Stimulated activated CD4-positive, alpha-beta T cell treated with anti-CD3 and anti-CD28 coated beads, Interleukin-1b, Interleukin-23, amount 100 ng/mL, for 4 hours (primary cell): ENCODE results near the gene HOXA3.

Experiments used
- DNase-seq, 2 donors: peaks; one replicate each; pipeline ENCODE4 v3.0.0-alpha.2; 2020; ENCODE audit warnings: low read depth in 2 of 2

The HOXA3 gene

DNA sequence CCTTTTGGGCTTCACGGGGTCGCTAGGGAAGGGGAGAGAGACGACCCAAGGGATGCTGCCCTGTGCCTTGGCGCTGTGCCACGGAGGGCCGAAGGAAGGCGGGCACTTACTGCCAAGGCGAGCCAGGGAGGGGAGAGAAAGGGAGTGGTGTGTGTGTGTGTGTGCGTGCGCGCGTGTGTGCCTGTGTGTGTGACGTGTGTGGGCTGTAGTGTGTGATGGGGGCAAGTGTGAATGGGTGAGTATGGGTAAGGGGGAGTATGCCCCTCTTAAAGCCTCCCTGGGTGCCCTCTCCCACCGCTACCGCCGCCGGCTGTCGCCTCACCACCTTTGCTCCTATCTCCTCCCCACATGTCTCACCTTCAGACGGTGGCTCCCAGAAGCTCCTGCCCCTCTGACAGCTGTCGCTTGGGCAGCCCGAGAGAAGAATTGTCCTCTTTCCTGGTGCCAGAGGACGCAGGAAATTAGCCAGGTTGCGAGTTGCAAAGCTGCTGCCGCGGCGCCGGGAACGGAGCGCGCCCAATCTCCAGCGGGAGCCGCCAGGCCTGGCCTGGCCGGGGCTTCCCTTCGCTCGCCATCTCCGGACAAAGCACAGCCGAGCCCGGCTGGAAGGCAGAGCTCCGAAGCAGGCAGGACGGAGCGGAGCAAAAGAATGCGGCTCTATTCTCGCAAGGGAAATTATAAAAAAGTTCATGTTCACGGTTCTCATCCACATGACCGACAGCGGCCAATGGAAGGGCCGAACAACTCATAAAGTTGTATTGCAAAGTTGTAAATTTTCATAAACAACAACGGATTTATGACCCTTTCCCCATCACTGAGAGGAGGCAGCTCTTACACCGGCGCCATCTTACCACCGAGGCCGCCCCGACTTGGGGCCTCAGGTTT is at the start of gene HOXA3:
Gene HOXA3 (minus strand): TSS at position 653 of the 885 bp plus-strand sequence. CDS start 41,943 bp downstream, outside the sequence.
- DNase-seq, result no peak

DNA sequence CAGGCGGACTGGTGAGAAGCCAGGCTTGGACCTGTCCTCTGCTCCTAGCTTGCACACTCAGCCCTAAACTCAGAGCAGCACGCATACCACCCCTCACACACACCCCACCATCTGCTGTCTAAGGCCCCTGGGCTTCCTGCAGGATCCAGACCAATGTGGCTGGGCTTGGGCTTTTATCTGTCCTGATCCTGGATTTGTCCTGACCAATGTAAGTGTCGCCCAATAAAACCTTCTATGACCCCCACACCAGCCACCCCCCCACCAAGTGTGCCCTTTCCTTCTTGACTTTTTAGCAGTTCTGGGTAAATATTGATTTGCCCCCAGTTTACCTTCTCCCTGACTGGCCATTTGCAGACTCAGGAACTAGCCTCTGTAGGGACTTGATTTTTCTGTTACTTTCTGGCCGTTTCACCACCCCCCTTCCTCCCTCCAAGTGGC is 49.2 kb upstream of the HOXA3 start:
- DNase-seq, result no peak

DNA sequence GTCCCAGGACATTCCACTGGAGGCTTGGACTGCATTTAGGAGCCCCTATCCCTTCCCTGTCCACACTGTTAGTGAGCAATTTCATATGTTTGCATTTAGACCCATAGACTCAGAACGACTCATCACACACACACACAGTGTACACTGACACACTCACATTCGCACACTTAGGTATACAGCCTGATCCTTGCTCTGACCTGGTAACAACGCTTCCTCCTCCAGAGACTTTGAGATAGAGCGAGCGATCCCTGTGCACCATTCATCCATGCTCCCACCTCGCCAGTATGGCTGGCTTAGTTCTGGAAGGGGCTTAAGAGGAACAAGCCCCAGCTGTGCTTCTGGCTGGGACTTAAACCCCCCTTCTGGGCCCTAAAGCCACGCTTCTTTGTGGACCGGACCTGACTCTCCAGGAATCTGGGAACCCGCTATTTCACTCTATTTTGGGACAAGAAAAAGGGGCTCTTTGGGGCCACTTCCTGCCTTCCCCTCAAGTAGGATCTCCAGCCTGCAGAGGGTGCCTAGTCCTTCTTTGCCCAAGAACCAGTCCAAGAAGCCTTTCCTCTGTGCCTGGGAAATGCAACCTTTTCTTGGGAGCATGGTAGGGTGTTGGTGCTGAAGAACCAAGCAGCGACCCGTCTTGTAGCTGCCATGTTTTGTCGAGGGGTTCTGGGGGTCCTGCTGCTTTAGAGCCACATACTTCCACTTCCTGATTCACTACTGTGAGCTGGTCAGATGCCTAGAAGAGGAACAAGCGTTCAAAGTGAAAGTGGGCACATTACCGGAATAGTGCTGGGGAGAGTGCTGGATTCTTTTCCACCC is 48.6 kb upstream of the HOXA3 start:
- DNase-seq, result no peak

DNA sequence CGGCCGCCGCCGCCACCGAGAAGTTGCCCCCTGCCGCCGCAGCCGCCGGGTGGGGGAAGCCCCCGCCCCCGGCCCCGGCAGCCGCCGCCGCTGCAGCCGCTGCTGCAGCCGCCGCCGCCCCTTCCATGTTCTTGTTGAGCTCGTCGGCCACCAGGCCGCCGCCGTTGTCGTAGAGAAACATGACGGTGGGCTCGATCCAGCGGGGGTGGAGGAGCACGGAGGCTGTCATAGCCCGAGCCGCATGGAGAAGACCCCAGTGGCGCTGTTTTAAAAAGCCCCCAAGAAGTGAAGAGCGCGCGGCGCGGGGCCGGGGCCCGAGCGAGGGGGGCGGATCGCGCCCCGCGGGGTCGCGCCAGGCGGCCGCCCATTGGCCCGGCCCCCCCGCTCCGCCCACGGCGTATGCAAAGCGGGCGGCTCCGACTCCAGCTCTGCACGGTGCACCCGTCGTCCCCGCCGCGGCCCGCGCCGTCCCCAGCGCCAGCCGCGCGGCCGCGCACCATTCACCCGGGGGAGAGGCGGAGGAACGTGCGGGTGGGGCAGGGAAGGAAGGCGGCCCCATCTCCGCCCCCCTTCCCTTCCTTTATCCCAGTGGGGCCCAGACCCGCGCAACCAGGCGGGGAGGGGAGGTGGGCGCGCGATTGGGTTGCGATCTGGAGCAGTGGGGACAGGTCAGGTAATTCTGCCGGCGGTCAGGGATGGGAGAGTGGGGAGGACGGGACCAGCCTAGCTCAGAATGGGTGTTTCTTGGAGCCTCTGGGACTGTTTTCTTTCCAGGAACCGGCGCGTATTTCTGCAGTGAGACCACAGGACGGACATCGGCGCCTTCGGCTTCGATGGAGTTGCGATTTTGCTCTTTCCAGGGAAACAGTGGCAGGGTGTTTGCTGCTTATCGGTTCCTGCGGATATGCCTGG is 47.7 kb upstream of the HOXA3 start, which contains the start of gene HOXA13:
Gene HOXA13 (minus strand): TSS at position 243 of the 912 bp plus-strand sequence. CDS start 14 bp downstream, at position 229.
- no peak for DNase-seq

DNA sequence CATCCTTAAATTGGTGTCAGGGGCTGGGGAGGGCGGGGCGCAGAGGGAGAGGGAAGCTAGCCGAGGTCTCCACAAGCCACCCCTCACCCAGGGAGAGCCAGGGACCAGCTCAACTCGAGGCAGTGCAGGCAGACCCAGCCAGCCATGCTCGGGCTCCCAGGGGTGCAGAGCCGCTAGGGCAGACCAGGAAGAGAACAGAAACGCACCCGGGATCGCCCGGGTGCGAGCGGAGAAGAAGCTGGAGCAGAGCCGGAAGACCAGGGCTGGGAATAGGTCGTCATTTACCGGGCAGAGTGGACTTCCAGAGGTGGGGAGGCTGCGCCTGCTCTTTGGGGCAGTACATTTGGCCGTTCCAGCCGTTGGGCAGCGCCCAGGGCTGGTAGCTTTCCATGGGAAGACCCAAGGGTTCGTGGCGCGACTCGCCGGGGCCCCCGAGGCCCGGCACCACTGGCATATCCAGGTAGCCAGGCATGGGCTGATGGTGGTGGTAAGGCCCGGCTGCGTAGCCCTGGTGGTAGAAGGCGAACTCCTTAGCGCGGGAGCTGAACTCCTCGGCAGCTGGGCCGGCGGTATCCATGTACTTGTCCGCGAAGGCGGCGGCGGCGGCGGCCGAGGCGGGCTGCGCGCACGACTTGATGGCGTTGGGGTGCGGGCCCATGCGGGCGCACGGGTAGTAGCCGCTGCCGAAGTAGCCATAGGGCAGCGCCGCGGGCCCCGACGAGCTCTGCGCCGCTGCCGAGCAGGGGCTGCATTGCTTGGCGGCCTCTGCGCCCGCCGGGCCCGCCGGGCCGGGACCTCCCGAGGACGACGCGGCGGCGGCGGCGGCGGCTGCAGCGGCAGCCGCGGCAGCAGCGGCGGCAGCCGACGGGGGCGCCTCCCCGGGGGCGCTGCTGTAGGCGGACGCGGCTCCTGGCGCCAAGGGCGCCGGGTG is 46.8 kb upstream of the HOXA3 start:
- DNase-seq, result no peak

DNA sequence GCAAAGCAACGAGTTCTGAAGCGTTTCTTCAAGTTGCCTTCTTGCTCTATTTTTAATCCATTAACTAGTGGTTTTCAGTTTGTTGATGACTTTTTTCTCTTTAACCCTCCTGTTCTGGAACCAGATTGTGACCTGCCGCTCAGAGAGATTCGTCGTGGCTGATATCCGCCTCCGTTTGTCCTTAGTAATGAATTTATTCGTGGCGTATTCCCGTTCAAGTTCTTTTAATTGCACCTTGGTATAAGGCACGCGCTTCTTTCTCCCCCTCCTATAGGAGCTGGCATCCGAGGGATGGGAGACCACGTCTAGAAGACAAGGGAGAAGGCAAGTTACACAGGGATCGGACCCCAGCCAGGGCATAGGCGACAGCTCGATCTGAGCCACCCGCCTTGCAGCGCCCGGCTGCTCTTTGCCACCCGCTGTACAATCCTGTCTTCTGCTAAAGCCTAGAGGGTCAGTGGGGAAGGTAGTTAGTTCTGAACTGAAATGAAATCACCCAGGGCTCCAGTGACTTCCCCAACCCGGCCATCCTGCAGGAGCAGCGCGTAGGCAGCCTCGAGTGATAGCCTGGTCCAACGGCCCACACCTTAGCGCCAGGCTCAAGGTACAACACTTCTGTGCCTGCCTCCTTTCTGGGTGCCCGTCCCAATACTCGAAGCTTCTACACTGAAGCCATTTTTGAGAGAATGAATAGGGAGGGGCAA is 45.9 kb upstream of the HOXA3 start:
- DNase-seq, result no peak

DNA sequence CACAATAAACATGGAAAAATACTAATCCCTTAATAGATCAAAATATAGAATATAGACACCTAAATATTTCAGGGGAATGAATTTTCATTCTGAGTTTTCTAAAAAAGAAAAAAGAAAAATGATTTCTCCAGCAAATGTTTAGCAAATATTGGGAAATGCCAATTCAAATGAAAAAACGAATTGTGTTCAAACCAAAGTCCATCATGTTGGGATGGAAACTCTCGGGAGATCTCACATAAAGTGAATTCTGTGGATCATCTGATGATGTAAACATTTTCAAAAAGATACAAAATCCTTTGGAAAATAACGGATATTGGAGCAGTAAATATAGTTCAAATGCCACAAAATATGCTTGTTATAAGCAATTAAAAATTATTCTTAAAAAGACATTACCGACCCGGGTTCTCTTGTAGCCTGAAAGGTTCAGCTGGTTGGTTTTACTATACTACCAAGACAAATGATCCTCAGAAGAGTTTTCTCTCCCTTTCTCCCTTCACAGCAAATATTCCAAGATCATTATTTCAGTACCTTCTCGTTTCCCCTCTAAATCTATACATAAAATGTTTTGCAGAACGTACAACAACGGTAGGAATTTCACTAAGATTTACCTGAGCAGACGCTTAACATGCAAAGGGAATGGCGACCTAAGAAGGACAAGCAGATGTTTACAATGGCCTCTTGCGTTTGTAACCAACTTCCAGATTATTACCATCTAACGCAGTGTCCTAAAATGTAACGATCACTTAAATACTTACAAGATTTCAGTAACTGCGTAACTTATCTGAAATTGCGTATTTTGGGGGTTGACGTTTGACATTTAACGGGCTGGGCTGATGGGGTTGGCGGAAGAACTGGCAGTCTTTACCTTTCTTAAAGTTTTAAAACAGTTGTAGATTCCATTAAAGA is 45.0 kb upstream of the HOXA3 start:
- DNase-seq, result no peak

DNA sequence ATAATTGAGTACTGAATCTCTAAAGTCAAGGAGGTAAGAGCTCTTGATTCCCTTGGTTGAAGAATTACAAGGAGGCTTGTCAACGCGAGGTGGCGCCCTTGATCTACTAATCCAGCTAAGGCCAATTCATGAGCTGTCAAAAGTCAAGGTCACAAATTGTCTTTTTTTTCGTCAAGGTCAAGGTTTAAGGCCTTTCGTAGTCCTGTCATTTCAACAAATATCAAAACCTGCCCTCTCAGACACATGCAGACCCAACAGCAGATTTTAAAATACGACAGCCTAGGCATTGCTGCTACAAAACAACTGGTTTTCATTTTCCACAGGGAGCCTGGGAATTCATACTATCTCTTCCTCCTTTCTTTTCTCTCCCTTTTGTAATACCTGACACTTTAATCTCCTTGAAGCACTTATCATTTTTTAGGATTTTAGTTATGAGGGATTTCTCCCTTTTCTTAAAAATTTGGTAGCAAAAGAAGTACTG is 43.9 kb upstream of the HOXA3 start:
- peak; percentile 80 to 87 for DNase-seq

DNA sequence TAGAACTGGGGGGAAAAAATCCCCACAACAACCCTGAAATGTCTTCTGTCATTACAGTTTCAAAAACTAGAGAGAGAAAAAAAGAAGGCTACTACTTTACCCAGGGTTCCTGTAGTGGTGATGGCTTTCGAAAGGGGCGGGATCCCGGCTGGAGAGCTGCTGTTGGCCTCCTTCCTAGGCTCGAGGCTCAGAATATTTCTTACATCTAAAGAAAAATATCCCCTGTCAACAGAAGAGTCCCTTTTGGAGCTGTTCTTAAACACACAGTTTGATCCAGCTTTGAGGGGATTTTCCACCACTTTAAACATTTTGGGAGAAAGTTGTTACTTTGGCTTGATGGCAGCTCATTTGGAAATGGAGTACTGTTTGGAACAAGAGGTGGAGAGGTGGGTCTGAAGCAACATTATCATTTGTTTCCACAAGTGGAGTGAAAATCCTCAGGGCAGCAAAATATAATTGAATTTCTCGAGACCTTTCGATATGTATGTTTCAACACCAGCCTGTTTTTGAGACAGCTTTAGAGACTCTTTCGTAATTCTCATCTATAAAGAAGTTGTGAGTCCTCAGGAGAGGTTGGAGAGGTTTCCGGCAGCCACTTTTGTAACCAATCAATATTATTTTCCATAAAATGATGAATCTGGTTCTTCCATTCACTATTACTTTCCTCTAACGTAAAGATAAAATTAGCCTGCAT is 42.5 kb upstream of the HOXA3 start:
- no peak for DNase-seq

DNA sequence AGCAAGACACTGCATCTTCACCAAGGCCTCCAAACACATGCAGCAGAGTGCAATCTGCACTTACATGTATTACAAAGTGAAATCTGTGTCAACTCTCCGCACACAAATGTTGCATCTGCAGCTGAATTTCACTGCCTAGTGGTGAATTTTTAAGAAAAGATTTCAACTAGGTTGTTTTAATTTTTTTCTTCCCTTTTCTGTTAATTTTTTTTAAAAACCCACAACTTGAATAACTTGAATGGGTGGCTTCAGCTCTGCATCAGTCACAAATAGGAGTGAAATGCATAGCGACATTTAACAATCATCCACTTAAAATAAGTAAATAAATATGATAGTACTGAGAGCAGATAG is 41.6 kb upstream of the HOXA3 start:
- no peak for DNase-seq

DNA sequence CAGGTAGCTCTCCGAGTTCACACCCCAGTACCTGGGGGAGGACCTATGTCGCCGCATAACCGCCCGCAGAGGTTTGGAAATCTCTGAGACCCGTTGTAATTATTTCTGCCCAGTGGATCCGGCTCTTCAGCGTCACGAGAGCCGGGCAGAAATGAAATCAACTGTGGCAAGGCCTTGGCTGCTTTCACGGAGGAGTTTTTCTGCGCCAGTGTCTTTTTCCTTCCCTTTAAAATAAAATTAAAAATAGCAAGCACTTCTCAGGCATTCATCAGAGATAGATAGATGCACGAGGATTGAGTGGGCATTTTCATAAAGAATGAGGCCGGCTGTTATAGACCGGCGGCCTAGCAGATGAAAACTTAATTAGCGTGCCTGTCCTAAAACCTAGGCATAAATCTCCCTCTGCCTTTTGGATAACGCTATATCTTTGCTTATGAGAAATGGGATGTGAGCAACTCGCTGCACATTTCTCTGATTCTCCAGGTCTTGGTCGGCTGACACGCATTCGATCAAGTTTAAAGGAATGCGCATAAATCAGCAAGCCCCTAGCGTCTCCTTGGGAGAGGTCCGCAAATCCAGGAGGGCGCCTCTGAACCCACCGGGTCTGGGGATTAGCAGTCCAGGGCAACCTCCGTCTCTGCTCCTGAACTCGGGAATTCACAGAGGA is 41.1 kb upstream of the HOXA3 start:
- no peak for DNase-seq

DNA sequence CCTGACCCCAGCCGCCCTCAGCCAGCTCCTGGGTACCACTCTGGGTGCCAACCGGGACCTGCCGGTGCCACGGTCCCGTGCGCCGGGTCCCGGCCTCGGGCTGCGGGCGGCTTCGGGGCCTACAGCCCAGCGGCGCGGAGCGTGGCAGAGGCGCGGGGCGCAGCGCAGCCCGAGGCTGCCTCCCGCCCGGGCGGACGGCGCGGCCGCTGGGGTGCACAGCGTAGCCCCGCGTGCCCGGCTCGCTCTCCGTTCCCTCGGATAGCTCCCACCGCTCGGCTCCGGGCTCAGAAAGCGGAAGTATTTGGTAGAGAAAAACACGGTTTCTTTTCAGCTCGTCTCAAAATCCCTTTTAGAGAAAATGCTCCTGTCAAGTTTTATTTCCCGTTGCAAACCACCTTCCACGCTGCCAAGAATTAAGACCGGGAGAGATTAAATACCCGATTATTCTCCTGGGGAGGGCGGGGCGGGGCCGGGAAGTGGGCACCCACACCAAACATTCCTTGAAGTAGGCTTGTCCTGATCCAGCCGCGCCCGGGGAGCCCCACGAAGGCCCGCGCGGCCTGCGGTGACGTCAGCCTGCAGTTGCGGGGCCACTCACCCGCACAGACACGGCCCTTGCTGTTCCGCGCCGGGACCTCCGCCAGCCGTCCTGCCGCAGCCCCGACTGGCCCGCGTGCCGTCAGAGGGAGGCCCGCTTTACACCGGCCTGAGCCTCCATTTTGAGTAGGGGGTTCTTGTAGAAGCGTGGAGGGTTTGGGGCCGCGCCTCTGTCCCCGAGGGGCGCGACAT is 40.4 kb upstream of the HOXA3 start:
- no peak for DNase-seq

DNA sequence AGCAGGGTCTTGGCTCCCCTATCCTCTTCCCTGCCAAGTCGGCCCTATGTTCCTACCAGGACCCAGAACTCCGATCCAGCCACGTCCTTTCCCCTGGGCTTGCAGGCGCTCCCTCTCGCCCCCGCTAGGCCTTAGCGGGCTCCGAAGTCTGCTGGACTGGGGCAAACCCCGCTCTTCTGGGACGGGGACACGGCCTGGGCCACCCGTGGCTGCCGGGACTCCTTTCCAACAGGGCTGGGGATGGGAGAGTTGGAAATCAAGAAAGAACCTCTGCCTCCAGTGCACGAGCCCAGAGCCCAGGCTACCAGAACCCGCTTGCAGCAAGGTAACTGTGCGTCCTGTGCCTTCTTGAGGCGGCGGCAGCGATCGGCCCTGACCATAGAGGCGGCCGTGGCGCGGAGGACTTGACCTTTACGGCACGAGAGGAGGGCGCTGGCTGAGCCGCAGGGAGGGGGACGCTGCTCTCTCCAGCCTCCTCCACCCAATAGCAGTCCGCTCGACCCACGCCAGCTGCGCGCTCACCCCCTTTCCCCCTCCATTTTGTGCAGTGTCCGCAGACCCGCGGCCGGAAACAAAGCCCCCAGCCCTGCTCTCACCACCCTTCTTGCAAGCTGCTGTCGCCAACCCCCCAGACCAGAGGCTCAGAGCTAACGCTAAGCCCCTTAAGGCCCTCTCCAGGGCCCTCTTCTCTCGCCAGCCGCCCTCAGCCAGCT is 39.6 kb upstream of the HOXA3 start:
- DNase-seq, result no peak

DNA sequence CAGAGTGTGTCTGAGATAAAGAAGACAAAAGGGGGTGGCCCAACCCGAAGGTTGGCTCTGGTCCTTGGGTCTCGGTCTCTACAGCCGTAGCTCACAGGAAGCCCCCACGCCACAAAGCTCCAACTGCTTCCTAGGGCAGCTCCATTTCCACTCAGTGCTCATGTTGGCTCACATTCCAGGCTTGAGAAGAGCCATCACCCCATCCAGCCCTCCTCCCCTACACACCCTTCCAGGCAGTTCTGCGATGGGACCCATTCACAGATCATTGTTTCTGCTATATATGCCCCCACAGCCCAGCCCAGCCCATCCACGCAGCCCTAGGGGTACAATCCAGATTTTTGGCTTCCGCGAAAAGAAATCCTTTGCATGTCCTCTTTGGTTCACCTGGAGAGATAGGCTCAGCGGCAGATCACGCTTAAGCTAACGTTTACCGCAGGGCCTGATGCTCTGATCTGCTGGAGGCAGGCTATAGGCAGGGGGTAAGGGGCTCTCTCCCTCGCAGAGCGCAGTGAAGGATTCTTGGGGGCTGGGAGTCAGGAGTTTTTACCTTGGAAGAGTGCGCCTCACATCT is 38.9 kb upstream of the HOXA3 start:
- no peak for DNase-seq

DNA sequence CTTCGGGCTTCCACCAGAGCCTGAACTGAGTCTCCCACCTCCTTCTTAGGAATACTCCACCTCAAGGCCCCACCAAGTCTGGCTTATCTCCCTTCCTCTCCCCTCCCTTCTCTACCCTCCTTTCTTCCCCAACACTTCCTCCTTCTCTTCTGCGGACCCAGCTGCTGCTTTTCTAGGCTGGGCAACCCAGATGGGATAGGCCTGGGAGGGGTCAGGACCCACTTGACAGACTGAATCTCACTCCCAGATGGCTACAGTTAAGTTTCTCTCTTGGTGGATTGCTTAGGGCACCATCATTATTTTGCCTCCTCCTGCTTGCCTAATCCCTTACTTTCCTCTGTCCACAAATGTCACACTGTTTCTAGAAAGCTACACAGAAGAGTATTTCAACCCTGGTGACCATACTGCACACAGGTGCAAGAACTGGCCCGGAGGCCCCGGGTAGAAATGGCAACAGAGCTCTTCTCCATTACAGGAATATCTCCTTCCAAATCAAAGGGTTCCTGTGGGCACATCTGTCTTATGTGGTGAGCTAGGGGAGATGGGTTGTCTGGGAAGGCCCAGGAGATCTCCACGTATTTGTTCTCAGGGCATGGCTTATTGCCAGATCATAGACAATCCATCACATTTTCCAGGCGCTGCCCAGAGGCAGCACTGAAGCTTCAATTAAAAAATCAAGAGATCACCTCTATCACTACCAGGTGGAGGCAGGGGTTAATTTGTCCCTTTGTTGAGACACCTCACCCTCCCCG is 37.8 kb upstream of the HOXA3 start:
- no peak for DNase-seq
